Stimulated activated CD4-positive, alpha-beta T cell treated with anti-CD3 and anti-CD28 coated beads, Interleukin-2, amount 100 ng/mL, for 48 hours (primary cell): ENCODE data around the gene MAP3K7CL.
A peak's percentile ranks its signal among the peaks of the same experiment; 100 is the strongest.

Experiments
- DNase-seq, 2 donors: peaks; one replicate each; pipeline ENCODE4 v3.0.0-alpha.2; 2020

The MAP3K7CL gene

DNA sequence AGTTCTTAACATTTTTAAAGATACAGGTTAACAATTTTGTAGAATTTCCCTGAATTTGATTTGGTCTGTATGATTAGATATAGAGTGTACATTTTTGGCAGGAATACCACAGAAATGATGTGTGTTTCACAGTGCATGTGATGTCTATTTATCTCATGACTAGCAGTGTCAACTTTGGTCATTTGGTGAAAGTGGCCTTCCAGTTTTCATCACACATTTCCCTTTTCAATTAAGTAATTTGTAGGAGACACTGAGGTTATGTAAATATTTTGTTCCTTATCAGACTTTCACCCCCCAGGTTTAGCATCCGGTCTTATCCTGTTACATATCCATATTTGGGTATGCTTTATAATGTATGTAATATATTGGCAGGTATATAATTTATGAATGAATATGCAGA is 41.8 kb downstream of the MAP3K7CL start:
- DNase-seq, result no peak

DNA sequence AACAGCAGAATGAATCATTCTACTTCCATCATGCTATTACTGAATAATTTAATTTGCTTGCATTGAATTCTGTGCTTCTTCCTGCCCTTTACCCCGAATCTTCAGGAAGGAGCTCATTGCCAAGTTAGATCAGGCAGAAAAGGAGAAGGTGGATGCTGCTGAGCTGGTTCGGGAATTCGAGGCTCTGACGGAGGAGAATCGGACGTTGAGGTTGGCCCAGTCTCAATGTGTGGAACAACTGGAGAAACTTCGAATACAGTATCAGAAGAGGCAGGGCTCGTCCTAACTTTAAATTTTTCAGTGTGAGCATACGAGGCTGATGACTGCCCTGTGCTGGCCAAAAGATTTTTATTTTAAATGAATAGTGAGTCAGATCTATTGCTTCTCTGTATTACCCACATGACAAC is 44.2 kb downstream of the MAP3K7CL start:
- DNase-seq, result no peak

DNA sequence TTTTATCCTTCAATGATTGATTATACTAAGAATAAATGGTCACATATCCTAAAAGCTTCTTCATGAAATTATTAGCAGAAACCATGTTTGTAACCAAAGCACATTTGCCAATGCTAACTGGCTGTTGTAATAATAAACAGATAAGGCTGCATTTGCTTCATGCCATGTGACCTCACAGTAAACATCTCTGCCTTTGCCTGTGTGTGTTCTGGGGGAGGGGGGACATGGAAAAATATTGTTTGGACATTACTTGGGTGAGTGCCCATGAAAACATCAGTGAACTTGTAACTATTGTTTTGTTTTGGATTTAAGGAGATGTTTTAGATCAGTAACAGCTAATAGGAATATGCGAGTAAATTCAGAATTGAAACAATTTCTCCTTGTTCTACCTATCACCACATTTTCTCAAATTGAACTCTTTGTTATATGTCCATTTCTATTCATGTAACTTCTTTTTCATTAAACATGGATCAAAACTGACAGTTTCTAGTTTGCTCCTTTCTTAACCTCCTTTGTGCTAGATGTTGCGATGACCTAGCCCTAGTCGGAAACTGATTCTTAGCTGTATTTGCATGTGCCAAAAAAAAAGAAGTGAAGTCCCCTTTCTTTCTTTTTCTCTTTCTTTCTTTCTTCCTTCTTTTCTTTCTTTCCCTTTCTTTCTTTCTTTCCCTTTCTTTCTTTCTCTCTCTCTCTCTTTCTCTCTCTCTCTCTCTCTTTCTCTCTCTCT is 45.1 kb downstream of the MAP3K7CL start:
- no peak for DNase-seq

DNA sequence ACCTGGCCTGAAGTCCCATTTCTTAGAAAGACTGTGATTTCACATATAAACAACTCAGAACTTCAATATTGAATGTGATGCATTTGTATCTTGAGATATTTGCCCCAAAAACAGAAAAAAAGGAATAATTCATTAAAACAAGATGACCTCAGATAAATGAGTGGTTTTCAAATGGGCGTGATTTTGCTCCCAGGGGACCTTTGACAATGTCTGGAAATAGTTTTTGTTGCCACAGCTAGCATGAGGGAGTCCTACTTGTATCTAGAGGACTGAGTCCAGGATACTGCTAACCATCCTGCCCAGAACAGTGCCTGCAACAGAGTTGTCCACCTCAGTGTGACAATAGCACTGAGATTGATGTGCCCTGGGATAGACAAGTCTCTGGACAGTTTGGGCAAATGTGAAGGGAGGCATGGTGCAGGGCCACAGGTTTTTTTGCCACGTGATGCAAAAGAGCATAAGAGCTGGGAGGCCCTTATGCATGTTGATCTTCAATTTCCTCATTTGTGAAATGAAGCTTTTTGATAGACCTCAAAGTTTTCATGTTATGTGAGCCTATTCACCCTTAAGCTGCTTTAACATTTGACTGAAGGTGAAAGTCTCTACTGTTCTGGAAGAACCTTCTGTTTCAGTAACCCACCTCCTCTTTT is 46.2 kb downstream of the MAP3K7CL start:
- no peak for DNase-seq

DNA sequence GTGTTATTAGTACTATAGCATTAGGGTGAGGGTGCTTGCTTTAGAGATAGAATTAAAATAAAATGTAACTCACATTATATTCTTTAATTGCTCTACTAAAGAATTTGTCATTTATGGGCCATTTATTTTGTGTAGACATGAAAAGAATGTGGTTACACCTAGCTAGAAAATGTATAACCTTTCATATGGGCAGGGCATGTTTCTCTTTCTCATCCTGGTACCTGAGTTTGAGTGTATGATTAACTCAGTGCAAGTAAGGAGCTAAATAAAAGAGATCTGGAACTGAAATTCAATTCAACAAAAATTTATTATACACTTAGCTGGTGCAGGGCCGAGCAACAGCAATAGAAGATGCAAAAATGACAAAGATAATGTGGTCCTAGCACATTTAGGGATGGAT is 47.4 kb downstream of the MAP3K7CL start:
- no peak for DNase-seq

DNA sequence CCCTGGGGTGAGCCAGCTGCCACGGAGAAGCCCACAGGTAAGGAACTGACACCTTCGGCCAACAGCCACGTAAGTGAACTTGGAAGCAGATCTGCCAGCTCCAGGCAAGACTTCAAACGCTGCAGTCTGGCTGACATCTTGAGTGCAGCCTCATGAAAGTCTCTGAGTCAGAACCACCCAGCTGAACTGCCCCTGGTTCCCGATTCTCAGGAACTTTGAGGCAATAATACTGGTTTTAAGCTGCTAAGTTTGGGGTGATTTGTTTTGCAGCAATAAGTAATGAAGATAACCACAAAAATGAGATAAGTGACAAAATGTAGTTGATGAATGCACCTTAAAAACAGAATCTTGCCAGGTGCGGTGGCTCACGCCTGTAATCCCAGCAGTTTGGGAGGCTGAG is 48.5 kb downstream of the MAP3K7CL start:
- DNase-seq, result no peak

DNA sequence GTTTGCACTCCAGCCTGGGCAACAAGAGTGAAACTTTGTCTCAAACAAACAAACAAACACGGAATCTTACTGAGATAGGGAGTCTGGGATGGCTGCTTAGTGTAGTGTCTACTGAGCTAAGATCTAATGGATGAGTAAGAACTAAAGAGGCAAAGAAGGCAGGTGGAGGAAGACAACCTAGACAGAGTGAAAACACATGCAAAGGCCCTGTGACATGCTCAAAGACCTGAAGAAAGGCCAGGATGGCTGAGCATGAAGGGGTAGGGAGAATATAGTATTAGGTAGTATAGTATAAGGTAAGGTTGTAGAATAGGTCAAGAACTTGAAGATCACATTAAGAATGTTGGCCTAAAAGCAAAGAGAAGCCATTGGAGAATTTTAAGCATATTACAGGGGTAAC is 49.1 kb downstream of the MAP3K7CL start:
- no peak for DNase-seq

DNA sequence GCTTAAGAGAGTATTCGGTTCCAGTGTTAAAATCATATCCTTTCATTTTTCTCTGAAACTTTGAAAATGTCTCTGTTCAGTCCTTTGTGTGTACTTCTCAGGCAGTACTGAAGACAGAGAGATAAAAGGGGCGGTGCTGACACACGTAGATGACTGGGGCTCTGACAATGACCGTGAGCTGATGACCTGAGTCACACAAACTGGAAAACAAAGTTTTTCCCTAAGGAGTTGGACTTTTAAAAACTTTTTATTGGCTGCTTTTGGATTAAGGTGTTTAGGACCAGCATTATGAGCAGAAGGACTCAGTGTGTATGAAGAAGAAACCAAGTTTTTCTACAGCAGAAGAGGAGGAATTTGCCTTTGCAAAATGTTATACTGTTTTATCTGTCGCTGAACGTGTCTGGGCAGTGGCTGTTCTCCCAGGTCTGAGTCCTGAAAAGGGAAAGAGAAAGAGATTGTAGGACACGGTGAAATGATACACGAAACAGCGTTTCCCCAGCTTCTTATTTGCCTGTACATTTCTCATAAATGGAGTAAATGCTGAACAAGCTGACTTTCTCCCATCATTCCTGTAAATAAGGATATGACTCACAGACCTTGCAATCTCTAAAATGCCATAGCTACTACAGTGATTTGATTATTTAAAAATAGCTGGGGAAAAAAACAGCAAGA is 51.5 kb downstream of the MAP3K7CL start:
- no peak for DNase-seq

DNA sequence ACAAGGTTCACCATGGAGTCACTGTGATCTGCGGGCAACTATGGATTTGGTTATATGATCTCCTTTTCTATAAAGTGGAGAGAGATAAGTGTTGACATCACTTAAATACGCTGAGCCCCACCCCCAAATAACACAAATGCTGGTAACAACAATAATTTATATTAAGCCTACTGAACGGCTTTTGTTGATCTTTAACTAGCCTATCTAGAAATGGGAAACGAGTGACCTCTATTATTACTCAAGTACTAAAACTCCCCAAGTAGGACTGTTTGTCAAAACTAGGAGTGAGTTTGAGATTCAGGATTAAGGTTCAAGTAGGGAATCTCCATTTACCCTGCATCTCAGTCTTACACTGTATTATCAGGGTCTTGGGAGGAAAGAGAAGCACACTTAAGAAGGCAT is 52.2 kb downstream of the MAP3K7CL start:
- DNase-seq, result no peak

DNA sequence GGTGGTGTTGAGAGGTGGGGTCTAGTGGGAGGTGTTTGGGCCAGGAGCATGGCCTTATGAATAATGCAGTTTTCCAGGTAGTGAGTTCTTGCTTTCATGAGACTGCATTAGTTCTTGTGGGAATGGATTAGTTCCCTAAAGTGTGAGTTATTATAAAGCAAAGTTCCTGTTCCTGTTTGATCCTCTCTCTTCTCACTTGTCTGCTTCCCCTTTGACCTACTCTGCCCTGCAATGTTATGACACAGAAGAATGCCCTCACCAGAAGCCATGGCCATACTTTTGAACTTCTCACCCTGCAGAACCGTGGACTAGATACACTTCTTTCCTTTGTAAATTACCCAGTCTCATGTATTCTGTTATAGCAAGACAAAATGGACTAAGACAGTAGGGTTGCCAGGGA is 53.6 kb downstream of the MAP3K7CL start:
- DNase-seq, result no peak

DNA sequence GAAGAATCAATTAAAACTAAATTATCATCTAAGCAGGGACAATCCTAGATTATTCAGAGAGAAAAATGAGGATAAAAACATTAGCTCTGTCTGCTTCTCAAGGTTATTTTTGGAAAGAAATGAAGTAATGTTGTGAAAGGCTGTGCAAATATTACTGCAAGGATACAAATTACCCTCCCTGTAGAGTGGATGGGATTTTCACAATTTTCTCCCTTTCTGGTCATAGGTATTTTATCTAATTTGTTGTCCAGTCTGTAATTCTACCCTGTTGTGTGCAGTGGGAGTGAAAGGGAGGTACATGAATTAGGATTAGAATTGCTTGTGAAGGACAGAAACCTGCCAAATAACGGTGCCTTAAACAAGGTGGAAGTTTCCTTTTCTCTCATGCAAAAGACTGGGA is 54.7 kb downstream of the MAP3K7CL start:
- DNase-seq, result no peak

DNA sequence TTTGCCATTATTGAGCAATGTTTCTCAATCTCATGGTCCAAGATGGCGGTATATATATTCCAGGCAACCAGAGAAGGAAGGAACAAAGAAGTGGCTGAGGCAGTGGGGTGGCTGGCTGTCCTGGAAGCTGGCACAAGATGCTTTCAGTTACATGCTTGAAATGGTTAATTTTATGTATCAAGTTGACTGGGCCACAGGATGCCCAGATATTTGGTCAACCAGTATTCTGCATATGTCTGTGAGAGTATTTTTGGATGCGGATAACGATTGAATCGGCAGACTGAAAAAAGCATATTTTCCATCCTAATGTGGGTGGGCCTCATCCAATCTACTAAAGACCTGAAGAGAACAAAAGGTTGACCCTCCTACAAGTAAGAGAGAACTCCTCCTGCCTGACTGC is 55.2 kb downstream of the MAP3K7CL start:
- no peak for DNase-seq

DNA sequence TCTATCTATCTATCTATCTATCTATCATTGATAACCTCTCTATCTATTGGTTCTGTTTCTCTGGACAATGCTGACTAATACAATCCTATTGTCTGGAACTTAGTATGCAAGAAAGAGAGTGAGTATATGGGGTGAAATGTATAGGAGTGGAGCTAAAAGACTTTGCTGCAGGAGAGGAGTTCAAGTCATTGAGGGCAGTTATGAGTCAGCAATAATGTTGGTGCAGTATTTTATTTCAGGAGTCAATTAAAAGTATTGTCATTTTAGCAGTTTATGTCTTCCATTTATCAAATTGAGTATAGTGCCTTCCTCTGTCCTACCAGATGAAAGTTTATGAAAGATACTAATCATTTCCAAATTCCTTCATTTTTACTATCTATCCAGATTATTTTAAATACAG is 55.8 kb downstream of the MAP3K7CL start:
- DNase-seq, result no peak

DNA sequence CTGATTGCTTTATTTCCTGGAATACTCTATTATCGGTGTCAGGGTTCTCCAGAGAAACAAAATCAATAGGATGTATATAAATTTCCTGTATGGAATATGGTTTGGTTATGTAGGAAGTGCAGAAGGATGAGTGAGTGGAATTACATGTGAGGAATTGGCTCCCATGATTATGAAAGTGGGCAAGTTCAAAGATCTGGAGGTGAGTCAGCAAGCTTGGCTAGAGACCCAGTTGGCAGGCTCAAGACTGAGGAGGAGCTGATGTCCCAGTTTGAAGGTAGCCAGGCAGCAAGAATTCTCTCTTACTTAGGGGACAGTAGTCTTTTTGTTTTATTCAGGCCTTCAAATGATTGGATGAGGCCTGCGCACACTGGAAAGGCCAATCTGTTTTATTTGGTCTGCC is 57.5 kb downstream of the MAP3K7CL start:
- DNase-seq, result no peak

DNA sequence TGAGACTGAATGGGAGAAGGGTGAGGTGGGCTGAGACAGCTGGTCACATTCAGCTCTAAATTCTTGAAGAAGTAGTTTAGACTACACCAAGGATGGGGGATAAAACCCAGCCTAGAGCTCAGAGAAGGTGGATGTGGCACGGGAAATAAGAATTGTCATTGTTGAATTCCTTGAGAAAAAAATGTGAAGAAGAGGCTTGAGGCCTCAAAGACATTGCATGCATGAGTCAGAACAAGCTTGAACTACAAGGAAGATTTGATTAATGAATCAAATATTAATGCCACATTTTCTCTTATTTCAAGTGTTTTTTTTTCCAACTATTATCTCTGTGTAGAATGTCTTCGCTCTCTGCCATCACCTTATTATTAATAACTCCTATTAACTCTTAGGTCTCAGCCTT is 58.9 kb downstream of the MAP3K7CL start:
- DNase-seq, result no peak

DNA sequence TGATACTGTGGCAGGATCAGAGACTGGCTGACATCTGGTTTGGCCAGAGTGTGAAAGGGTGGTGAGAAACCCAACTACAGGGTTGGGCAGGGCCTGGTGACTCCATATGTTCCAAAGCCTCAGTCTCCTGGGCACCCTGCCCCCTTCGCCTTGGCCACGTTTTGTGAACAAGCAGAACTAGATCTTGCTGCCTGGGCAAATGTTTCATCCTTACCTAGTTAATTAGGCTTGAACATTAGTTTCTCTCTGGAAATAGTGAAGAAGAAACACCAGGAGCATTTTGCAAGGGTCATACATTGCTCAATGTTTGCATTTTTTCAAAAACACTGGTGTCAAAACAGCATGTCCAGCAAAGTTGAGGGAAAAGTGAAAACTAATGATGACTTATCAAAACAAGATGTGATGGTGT is 60.5 kb downstream of the MAP3K7CL start:
- DNase-seq, result no peak

DNA sequence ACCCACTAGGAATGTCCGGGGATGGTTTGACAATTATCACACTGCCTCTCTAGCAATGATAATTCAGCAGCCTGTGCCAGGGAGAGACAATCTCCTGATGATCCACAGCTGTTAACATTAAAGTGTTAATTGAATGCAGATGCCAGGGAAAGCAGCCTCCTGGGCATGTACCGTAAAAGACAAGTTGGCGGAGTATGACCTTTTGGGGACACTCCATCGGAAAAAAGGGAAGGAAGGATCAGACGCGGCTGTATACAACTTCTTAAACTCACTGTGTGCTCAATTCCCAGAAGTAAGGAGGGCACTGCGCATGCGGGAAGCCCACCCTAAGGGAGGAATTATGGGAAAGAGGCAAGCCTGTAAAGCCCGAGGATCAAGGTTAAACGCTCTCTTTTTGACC is 62.6 kb downstream of the MAP3K7CL start:
- no peak for DNase-seq

DNA sequence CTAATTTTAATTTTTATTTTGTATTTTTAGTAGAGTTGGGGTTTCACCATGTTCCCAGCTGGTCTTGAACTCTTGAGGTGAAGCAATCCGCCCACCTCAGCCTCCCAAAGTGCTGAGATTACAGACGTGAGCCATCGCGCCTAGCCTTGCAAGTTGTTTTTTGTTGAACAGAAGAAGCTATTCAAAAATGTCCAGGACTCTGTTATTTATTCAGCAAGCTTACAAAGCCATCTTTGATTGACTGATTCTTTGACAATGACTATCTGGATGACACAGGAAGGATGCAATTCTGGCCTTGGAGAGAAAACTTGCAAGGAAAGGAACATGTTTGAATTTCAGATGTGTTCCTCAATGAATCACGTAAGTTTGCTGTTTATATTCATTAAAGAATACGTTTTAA is 63.5 kb downstream of the MAP3K7CL start:
- no peak for DNase-seq

DNA sequence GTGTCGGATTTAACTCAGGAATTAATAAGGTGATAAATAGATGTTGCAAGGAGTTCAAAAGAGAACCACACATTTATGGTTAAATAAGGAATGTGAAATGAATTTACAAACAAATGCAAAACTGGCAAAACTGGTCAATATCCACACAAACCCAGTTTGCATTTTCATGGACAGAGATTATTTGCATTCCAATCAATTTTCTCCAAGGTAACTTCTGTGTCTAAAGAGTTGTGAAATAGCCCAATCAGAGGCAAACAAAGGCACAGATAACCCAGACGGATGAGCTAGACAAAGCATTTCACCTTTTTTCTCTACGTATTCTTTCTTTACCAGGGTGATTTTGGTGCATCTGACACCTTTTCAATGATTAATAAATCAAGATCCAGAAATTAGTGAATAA is 63.9 kb downstream of the MAP3K7CL start:
- DNase-seq, result no peak

DNA sequence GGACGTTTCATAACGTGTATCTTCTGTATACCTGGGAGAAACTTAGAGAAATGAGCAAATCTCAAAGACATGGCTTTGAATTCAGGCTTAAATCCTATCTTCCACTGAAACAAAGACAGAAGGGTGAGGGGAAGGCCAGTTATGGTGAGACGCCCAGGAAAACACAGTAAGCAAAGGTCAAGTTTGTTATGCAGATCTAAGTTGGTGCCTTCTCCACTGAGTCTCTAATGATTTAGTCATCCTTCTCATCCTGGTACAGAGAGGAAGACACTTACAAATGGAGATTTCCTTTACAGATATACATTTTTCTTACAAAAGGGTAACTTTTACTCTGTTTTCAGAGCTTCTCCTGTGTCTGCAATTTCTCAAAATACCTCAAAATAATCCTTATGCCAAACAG is 64.4 kb downstream of the MAP3K7CL start:
- no peak for DNase-seq

DNA sequence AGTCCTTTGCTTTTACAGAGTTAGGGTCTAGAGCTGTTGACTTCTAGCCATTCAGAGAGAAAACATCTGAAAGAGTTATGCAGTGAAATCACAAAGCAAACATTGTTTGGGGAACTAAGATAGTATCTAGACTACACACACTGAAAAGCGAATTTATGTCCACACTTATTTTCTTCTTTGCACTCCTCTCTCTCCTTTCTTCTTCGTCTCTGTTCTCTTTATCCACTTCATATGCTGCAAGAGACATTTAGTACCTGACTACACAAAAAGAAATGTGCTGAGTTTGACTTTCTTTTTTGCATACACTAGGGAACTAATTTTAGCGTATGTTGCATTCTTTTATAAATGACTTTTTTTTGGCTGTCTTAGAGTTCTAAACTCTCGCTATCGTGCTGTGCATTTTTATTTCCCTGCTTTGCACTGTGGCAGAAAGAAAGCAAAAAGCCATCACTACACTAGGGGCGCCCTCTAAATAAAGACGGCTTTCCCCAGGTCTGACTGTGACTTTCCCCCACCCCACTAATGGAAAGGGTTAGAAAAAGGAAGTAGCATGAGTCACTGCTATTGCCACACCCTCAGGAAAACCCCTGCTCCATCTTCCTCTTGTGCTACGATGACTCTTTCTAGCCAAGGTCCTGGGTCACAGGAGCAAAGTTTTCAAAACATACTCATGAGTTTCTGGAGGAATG is 65.7 kb downstream of the MAP3K7CL start:
- peak; percentile 46 to 58 for DNase-seq

DNA sequence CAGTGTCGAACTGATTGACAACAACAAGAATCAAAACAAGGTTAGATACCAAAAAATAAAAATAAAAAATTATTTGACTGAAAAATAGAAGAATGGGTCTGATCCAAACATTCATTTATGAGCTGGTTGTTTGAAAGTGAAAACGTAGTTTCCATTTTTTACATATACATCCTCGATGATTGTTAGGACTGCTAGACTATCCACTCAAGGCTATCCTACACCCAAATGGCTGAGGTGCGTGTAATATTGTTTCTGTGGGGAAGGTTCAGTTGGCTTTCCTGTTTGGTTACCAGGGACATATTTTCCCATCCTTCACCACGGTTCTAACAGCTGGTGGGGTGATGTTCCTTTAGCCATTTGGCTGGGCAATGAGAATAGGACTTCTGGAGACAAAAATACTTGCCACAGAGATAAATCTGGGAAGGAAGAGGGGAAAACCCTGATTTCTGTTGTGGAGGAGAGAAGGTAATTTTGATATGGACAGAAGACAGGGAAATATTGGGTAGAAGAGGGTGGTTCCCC is 66.3 kb downstream of the MAP3K7CL start:
- DNase-seq, result no peak

DNA sequence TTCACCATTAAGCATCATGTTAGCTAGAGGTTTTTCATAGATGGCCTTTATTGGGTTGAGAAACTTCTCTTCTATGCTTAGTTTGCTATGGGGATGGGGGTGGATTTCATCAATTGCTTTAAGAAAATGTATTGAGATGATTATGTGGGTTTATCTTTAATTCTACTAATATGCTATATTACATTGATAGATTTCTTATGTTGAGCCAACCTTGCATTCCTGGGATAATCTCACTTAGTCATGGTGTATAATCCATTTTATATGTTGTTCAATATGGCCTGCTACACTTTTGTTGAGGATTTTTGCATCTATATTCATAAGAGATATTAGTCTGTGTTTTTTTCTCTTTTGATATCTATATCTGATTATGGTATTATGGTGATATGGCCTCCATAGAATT is 70.7 kb downstream of the MAP3K7CL start:
- DNase-seq, result no peak

DNA sequence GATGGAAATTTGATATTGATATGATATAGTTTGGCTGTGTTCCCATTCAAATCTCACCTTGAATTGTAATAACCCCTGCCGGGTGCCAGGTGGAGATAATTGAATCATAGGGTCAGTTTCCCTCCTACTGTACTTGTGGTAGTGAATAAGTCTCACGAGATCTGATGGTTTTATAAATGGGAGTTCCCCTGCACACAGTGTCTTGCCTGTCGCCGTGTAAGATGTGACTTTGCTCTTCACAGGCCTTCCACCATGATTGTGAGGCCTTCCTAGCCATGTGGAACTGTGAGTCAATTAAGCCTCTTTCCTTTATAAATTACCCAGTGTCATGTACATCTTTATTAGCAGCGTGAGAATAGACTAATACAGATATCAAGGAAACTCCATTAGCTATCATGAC is 74.6 kb downstream of the MAP3K7CL start:
- no peak for DNase-seq
